ENCODE results near the gene MFSD2B. TPM values are rescaled to one million over a fixed set of nuclear protein-coding genes. Genes with fewer than 3 reads are reported as not detected.

Gene MFSD2B, protein sequence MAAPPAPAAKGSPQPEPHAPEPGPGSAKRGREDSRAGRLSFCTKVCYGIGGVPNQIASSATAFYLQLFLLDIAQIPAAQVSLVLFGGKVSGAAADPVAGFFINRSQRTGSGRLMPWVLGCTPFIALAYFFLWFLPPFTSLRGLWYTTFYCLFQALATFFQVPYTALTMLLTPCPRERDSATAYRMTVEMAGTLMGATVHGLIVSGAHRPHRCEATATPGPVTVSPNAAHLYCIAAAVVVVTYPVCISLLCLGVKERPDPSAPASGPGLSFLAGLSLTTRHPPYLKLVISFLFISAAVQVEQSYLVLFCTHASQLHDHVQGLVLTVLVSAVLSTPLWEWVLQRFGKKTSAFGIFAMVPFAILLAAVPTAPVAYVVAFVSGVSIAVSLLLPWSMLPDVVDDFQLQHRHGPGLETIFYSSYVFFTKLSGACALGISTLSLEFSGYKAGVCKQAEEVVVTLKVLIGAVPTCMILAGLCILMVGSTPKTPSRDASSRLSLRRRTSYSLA
- 2.2 TPM for total RNA-seq

DNA sequence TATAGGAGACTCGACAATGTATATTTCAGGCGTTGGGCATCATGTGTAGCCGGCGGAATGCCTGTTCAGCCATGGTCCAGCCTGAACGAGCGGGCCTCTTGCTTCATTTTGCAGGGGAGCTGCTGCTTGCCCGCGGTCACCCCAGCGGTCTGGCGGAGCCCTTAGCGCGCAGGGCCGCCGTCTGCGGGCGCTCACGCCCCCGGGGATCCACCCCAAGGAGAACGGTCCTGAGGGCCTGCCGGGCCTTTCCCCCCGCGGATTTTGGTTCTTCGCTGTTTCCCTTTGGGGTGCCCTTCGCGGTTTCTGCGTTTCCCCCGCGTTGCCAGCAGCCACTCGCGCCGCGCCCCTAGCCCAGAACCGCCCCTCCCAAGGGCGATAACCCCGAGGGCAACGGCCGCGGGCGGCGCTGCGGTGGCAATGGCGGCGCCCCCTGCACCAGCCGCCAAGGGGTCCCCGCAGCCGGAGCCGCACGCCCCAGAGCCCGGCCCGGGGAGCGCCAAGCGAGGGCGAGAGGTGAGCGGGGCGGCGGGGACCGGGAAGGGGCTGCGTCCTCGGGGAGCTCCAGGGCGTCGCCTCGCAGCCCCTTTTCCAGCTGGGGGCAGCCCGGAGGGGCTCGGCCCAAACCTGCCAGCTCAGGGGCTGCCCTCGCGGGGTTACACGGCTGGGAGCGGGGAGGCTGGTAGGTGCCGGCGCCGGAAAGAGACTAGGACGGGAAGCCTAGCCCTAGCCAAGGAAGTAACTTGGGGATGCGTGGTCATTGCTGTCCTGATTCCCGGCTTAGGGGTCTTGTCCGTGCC lies at the start of gene MFSD2B:
TSS of gene MFSD2B (plus strand) at position 406 of the 797 bp plus-strand sequence. CDS start at position 418, 12 bp downstream.

DNA sequence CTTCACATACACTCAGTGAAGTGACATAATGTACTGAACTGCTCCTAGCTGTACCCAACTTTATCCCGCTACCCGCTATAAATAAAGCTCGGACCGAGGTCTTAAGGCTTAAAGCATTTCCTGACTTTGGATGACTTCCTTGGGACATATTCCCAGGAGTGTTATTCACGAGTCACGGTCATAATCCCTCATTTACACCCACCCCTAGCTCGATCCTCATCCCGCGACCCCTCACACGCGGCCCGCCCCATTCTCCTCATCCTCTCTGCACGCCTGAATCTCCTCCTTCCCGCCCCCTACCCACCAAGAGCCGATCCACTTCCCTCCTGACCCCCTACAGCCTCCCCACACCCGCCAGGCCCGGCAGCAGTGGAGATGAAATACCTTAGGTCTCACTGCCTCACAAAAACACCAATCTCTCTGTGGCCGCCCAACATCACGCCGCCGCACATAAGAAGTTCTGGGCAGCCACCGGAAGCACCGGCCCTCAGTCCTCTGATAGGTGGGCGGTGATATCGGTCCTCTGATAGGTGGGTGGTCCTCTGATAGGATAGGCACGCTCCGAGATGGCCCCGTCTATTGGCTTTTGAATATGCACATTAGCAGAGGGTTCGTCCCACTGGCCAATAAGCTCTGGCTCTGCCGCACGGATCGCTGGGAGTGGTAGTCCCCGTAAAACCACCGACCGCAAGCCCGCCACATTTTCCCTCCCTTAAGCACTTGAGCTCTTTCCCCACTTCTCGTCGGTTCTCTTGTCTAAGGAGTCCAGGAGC lies 37.2 kb downstream of the MFSD2B start, which contains the start of gene WDCP:
TSS of gene WDCP (minus strand) at position 462 of the 773 bp plus-strand sequence. CDS start 7,897 bp downstream, outside the sequence.

DNA sequence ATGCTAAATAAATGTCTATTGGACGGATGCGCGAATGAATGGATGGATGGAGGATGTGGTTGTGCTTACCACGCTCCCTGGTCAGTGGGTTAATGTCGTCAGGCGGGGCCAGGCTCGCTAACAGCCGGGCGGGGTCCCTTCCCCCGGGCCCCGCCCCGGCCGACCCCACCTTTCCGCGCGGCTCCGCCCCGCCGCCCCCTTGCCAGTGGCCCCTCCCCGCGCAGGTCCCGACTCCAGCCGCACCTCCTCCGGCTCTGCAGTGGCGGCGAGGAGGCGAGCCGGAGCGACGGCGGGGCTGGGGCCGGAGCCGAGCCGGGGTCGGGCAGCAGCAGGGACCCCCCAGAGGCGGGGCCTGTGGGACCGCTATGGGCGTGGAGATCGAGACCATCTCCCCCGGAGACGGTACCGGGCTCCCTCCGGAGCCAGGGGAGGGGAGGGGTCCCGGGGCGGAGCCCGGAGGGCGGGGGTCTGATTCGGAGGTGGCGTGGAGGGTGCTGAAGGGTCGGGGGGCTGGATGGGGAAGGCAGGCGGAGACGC lies 39.7 kb downstream of the MFSD2B start, which contains the start of gene FKBP1B:
TSS of gene FKBP1B (plus strand) at position 257 of the 537 bp plus-strand sequence. CDS start at position 366, 109 bp downstream.

Small RNA genes within 50 kb of the gene (small RNA-seq; reads per million reads assigned to genes)
- gene RN7SL610P (ENCODE audit: low replicate concordance) (not detected), gene RNU6-370P (ENCODE audit: low replicate concordance) (not detected)

Other genes starting within 250 kb of the MFSD2B start
- 30.5 TPM for gene ATAD2B, start 83.0 kb upstream of the MFSD2B start, total RNA-seq
- gene UBXN2A, start 69.6 kb upstream of the MFSD2B start, total RNA-seq, result 15.2 TPM
- 12.4 TPM for gene WDCP, start 37.3 kb downstream of the MFSD2B start, total RNA-seq
- gene FKBP1B, start 39.7 kb downstream of the MFSD2B start, total RNA-seq, result 5.9 TPM
- 94.9 TPM for gene SF3B6, start 66.2 kb downstream of the MFSD2B start, total RNA-seq
- 42.1 TPM for gene TP53I3, start 74.7 kb downstream of the MFSD2B start, total RNA-seq
- gene PFN4, start 113.2 kb downstream of the MFSD2B start, total RNA-seq, result 2.6 TPM
- 18.7 TPM for gene FAM228B, start 113.4 kb downstream of the MFSD2B start, total RNA-seq
- 1.7 TPM for gene FAM228A, start 165.0 kb downstream of the MFSD2B start, total RNA-seq